Lung (tissue), 12 donors: Measurements from ENCODE around the gene SPON1. TPM values are rescaled to one million over a fixed set of nuclear protein-coding genes. Genes with fewer than 3 reads are reported as not detected.

ENCODE experiments used
- ATAC-seq: fragments of 200-7000 bp; cut with Tn5 transposase; one replicate; pipeline ENCODE4 v1.9.1; 2020; ENCODE audit warnings: moderate number of reproducible peaks; ENCODE audit not compliant: insufficient read depth, low FRiP score
- DNase-seq, 3 donors: peaks; one replicate each; pipeline ENCODE4 v3.0.0-alpha.2; 2013 to 2017
- H3K27ac ChIP-seq, 2 donors: one replicate each; pipeline ENCODE4 v1.5.1; 2013; ENCODE audit warnings: mild to moderate bottlenecking in 2 of 2, moderate library complexity in 2 of 2, control low read depth in 1 of 2, inconsistent platforms in 1 of 2, low read depth in 1 of 2, low read length in 1 of 2
- H3K27me3 ChIP-seq, 3 donors: one replicate each; pipeline ENCODE4 v1.5.1; 2013; ENCODE audit warnings: low read length in 2 of 3; ENCODE audit not compliant: control insufficient read depth in 3 of 3, insufficient read depth in 3 of 3
- H3K36me3 ChIP-seq, 4 donors: one replicate each; pipeline ENCODE4 v1.5.1; 2013; ENCODE audit warnings: low read length in 4 of 4, mild to moderate bottlenecking in 1 of 4, moderate library complexity in 1 of 4; ENCODE audit not compliant: control insufficient read depth in 4 of 4, insufficient read depth in 4 of 4
- H3K4me1 ChIP-seq, 5 donors: one replicate each; pipeline ENCODE4 v1.5.1; 2013; ENCODE audit warnings: low read length in 5 of 5, mild to moderate bottlenecking in 2 of 5, moderate library complexity in 1 of 5; ENCODE audit not compliant: control insufficient read depth in 5 of 5, insufficient read depth in 5 of 5
- H3K4me3 ChIP-seq: one replicate; pipeline ENCODE4 v1.5.1; 2013; ENCODE audit warnings: mild to moderate bottlenecking, control low read depth, moderate library complexity
- H3K9ac ChIP-seq, 2 donors: one replicate each; pipeline ENCODE4 v1.5.1; 2013; ENCODE audit warnings: low read length in 2 of 2, control low read depth in 1 of 2; ENCODE audit not compliant: insufficient read depth in 1 of 2
- H3K9me3 ChIP-seq, 4 donors: one replicate each; pipeline ENCODE4 v1.5.1; 2013; ENCODE audit warnings: low read length in 3 of 4, mild to moderate bottlenecking in 1 of 4, moderate library complexity in 1 of 4; ENCODE audit not compliant: control insufficient read depth in 4 of 4, insufficient read depth in 3 of 4
- CTCF ChIP-seq: IDR thresholded peaks from 2 replicates; pipeline ENCODE4 v1.5.1; 2012; ENCODE audit warnings: mild to moderate bottlenecking; ENCODE audit errors: control extremely low read depth, extremely low read depth
- WGBS, 2 donors: extraction: QIAGEN DNeasy Blood & Tissue Kit; methylation state at CpG; one replicate each; pipeline ENCODE4 v1.1.7; 2013; 5-methylcytosine and 5-hydroxymethylcytosine counted together
- polyA plus RNA-seq, 2 donors: library from polyadenylated mRNA; stranded (reverse); fragments of 200-250 nt; gene quantifications; one replicate each; pipeline ENCODE4 v1.2.1, GENCODE V29; 2013
- total RNA-seq, 2 donors: library from RNA; depleted of rRNA in 1 of 2; stranded (reverse); fragments of >200 nt in 1 of 2; gene quantifications; one replicate each; pipeline ENCODE4 v1.2.1, GENCODE V29; 2014 to 2021
- donor health status: control.
- donor health status: control.
- donor health status: Bipolar disorder and iron deficiency.
- donor health status: healthy.
- donor health status: DM: yes; HTN: yes; CAD: no.

Gene SPON1
- total and polyA plus RNA-seq, 4 donors, result 8.4 to 98.6 (median 59.9) TPM

- peak; percentile 28 to 46 (median 40) for DNase-seq
Measured at GRCh38 chr11:14026961-14027360, 64.4 kb downstream of the SPON1 start.

GRCh38 chr11:14027525-14027924 lies 65.0 kb downstream of the SPON1 start:
- Histone ChIP-seq H3K27me3 (peaks cover 0 to 2% (median 0%) of the 10 kb centered on the region in 3 donors), H3K9ac (no peak overlapping the region), H3K9me3 (no peaks in the 10 kb centered on the region), H3K36me3 (no peaks in the 10 kb centered on the region), H3K4me3 (no peak overlapping the region), H3K4me1 (peaks cover 0 to 42% (median 28%) of the 10 kb centered on the region in 5 donors), H3K27ac (no peak overlapping the region)
- no peak for TF ChIP-seq CTCF
- DNase-seq (no peak), ATAC-seq (no peak)
- WGBS, 2 donors, result 91 to 92% methylated on average over 1 of the region's 1 CpG

More at GRCh38 chr11:14026961-14027360, 64.4 kb downstream of the SPON1 start:
- Histone ChIP-seq H3K27ac (no peak overlapping the region), H3K27me3 (peaks cover 0 to 2% (median 0%) of the 10 kb centered on the region in 3 donors), H3K4me3 (no peak overlapping the region), H3K9ac (peak overlapping the region in 1 of 2 donors; percentile 23), H3K36me3 (no peaks in the 10 kb centered on the region), H3K4me1 (peaks cover 0 to 42% (median 28%) of the 10 kb centered on the region in 5 donors), H3K9me3 (no peaks in the 10 kb centered on the region)
- 69 to 72% methylated on average over 6 of the region's 6 CpGs for WGBS, 2 donors
- ATAC-seq, result no peak
- TF ChIP-seq CTCF, result no peak

GRCh38 chr11:14029440-14029839 lies 66.9 kb downstream of the SPON1 start:
- TF ChIP-seq CTCF, result no peak
- Histone ChIP-seq H3K9me3 (peaks cover 0 to 1% (median 0%) of the 10 kb centered on the region in 4 donors), H3K36me3 (no peaks in the 10 kb centered on the region), H3K27ac (no peak overlapping the region), H3K4me3 (no peak overlapping the region), H3K27me3 (peaks cover 0 to 2% (median 0%) of the 10 kb centered on the region in 3 donors), H3K9ac (peak overlapping the region in 1 of 2 donors; percentile 4), H3K4me1 (peaks cover 0 to 42% (median 28%) of the 10 kb centered on the region in 5 donors)
- ATAC-seq, result no peak
- WGBS, 2 donors, result 39 to 53% methylated on average over 4 of the region's 4 CpGs
- peak in 2 of 3 donors; percentile 25 to 46 for DNase-seq
